Suppressor macrophage treated with lipopolysaccharide for 4 hours (primary cell): Measurements from ENCODE around the gene DNAJC18.
"Not testable (repeated sequence)": the region's sequence is repeated elsewhere in the genome, so short reads cannot be mapped to it uniquely, and the experiment has no call there.

Source experiments
- DNase-seq: peaks from one replicate; pipeline ENCODE4 v3.0.0-alpha.2; 2020

DNAJC18 gene

GRCh38 chr5:139439013-139439903, at the start of gene DNAJC18:
Gene DNAJC18, minus strand, starts transcription at chr5:139439525. Its CDS starts 80 bp downstream, at chr5:139439445.
- DNase-seq: peak; percentile 89

GRCh38 chr5:139488260-139488659, 48.9 kb upstream of the DNAJC18 start:
- DNase-seq: peak; percentile 76

- DNase-seq: no peak
These were observed 46.9 kb upstream of the DNAJC18 start for GRCh38 chr5:139486201-139486600.

- not testable (repeated sequence) for DNase-seq
These were observed 43.5 kb upstream of the DNAJC18 start for GRCh38 chr5:139482890-139483208.

GRCh38 chr5:139482050-139482889, 42.9 kb upstream of the DNAJC18 start, which contains the start of gene STING1:
Gene STING1, minus strand, starts transcription at chr5:139482758. Its CDS starts 1,054 bp downstream, at chr5:139481704.
- peak; percentile 91 for DNase-seq

- peak; percentile 67 for DNase-seq
These were observed 42.3 kb upstream of the DNAJC18 start for GRCh38 chr5:139481580-139482049.

GRCh38 chr5:139481122-139481533, 41.8 kb upstream of the DNAJC18 start:
- DNase-seq: no peak

GRCh38 chr5:139479729-139480128, 40.4 kb upstream of the DNAJC18 start:
- not testable (repeated sequence) for DNase-seq

- not testable (repeated sequence) for DNase-seq
These were observed 39.5 kb upstream of the DNAJC18 start for GRCh38 chr5:139478657-139479423.

- DNase-seq: no peak
These were observed 36.7 kb upstream of the DNAJC18 start for GRCh38 chr5:139475865-139476617.

GRCh38 chr5:139474890-139475791, 35.8 kb upstream of the DNAJC18 start:
- DNase-seq: peak; percentile 65

GRCh38 chr5:139473565-139473964, 34.2 kb upstream of the DNAJC18 start:
- DNase-seq: no peak

GRCh38 chr5:139473105-139473504, 33.8 kb upstream of the DNAJC18 start:
- no peak for DNase-seq

GRCh38 chr5:139472386-139473030, 33.2 kb upstream of the DNAJC18 start:
- no peak for DNase-seq

GRCh38 chr5:139470821-139471300, 31.5 kb upstream of the DNAJC18 start, which contains the start of gene SMIM33:
Gene SMIM33, plus strand, starts transcription at chr5:139471004. Its CDS starts 118 bp downstream, at chr5:139471122.
- DNase-seq: no peak

GRCh38 chr5:139468421-139468931, 29.2 kb upstream of the DNAJC18 start:
- peak; percentile 84 for DNase-seq

- no peak for DNase-seq
These were observed 23.4 kb upstream of the DNAJC18 start, which contains the start of gene ECSCR for GRCh38 chr5:139462586-139463276. Gene ECSCR, minus strand, starts transcription at chr5:139462743. Its CDS starts 73 bp downstream, at chr5:139462670.

GRCh38 chr5:139461698-139462097, 22.4 kb upstream of the DNAJC18 start:
- peak; percentile 54 for DNase-seq

- DNase-seq: no peak
These were observed 21.9 kb upstream of the DNAJC18 start for GRCh38 chr5:139461176-139461575.
